Ishikawa (cell line): ENCODE measurements around the gene CFAP119.

Source experiments
- CEBPB ChIP-seq: IDR thresholded peaks from 2 replicates; pipeline ENCODE4 v1.6.1; 2012
- CREB1 ChIP-seq: IDR thresholded peaks from 2 replicates; pipeline ENCODE4 v1.6.1; 2012; ENCODE audit warnings: low read depth
- EGR1 ChIP-seq: IDR thresholded peaks from 2 replicates; pipeline ENCODE4 v1.6.1; 2012
- EP300 ChIP-seq: IDR thresholded peaks from 2 replicates; pipeline ENCODE4 v1.6.1; 2012; ENCODE audit warnings: borderline replicate concordance
- FOXM1 ChIP-seq: IDR thresholded peaks from 2 replicates; pipeline ENCODE4 v1.6.1; 2012; ENCODE audit warnings: low read depth, borderline replicate concordance
- MAX ChIP-seq: IDR thresholded peaks from 2 replicates; pipeline ENCODE4 v1.6.1; 2012
- NFIC ChIP-seq: IDR thresholded peaks from 2 replicates; pipeline ENCODE4 v1.6.1; 2012
- RAD21 ChIP-seq: IDR thresholded peaks from 2 replicates; pipeline ENCODE4 v1.6.1; 2012; ENCODE audit warnings: low read depth
- REST ChIP-seq: IDR thresholded peaks from 2 replicates; pipeline ENCODE4 v1.6.1; 2012; ENCODE audit warnings: low read depth, mild to moderate bottlenecking
- TAF1 ChIP-seq: IDR thresholded peaks from 2 replicates; pipeline ENCODE4 v1.6.1; 2012; ENCODE audit warnings: low read depth, mild to moderate bottlenecking
- TCF12 ChIP-seq: IDR thresholded peaks from 2 replicates; pipeline ENCODE4 v1.6.1; 2012; ENCODE audit warnings: low read depth
- TEAD4 ChIP-seq: IDR thresholded peaks from 2 replicates; pipeline ENCODE4 v1.6.1; 2012
- USF1 ChIP-seq: IDR thresholded peaks from 2 replicates; pipeline ENCODE4 v1.6.1; 2012
- YY1 ChIP-seq: IDR thresholded peaks from 2 replicates; pipeline ENCODE4 v1.6.1; 2012; ENCODE audit warnings: low read depth
- ZBTB7A ChIP-seq: IDR thresholded peaks from 2 replicates; pipeline ENCODE4 v1.6.1; 2012; ENCODE audit warnings: low read depth

CFAP119 gene

GRCh38 chr16:30723725-30724355, 38.0 kb downstream of the CFAP119 start:
- TF ChIP-seq USF1 (no peak), EGR1 (no peak)

- TF ChIP-seq ZBTB7A = no peak
- TF ChIP-seq TEAD4 = no peak
- TF ChIP-seq TCF12 = no peak
- TF ChIP-seq REST = no peak
- TF ChIP-seq YY1 = no peak
- no peak for TF ChIP-seq FOXM1
- no peak for TF ChIP-seq TAF1
- TF ChIP-seq NFIC = no peak
- TF ChIP-seq CREB1 = no peak
- no peak for TF ChIP-seq RAD21
- no peak for TF ChIP-seq USF1
Measured at GRCh38 chr16:30722916-30723315, 38.9 kb downstream of the CFAP119 start.

- TF ChIP-seq NFIC = no peak
- TF ChIP-seq RAD21 = no peak
- TF ChIP-seq CEBPB = no peak
- TF ChIP-seq REST = no peak
- TF ChIP-seq CREB1 = no peak
- TF ChIP-seq EP300 = no peak
- no peak for TF ChIP-seq YY1
- no peak for TF ChIP-seq TEAD4
- TF ChIP-seq TAF1 = no peak
- TF ChIP-seq FOXM1 = no peak
- no peak for TF ChIP-seq ZBTB7A
- no peak for TF ChIP-seq TCF12
- no peak for TF ChIP-seq EGR1
Measured at GRCh38 chr16:30722443-30722842, 39.4 kb downstream of the CFAP119 start.

GRCh38 chr16:30721606-30722005, 40.3 kb downstream of the CFAP119 start:
- TF ChIP-seq FOXM1 (no peak), CREB1 (no peak), CEBPB (no peak), MAX (no peak), TEAD4 (no peak), USF1 (no peak), YY1 (no peak), TAF1 (no peak), EGR1 (no peak), ZBTB7A (no peak), RAD21 (no peak), NFIC (no peak)

GRCh38 chr16:30721167-30721566, 40.7 kb downstream of the CFAP119 start:
- TF ChIP-seq EGR1 = no peak
- TF ChIP-seq USF1 = no peak
- TF ChIP-seq CREB1 = no peak
- no peak for TF ChIP-seq REST
- TF ChIP-seq YY1 = no peak
- TF ChIP-seq TCF12 = no peak
- no peak for TF ChIP-seq TEAD4
- no peak for TF ChIP-seq ZBTB7A
- TF ChIP-seq NFIC = no peak
- no peak for TF ChIP-seq FOXM1
- no peak for TF ChIP-seq EP300
- no peak for TF ChIP-seq RAD21
- no peak for TF ChIP-seq TAF1
- TF ChIP-seq MAX = no peak
- no peak for TF ChIP-seq CEBPB
